GM18505 (cell line): ENCODE results near the gene MLLT6.

Source experiments
- ATAC-seq: cut with Tn5 transposase; IDR thresholded peaks from one replicate; pipeline ENCODE4 v1.9.1; 2021; ENCODE audit not compliant: unreplicated experiment
- POLR2A ChIP-seq: IDR thresholded peaks from 4 replicates; pipeline ENCODE4 v1.6.1; 2011; ENCODE audit warnings: borderline replicate concordance; ENCODE audit not compliant: insufficient read depth, insufficient read length; ENCODE audit errors: extremely low read depth

Gene MLLT6

DNA sequence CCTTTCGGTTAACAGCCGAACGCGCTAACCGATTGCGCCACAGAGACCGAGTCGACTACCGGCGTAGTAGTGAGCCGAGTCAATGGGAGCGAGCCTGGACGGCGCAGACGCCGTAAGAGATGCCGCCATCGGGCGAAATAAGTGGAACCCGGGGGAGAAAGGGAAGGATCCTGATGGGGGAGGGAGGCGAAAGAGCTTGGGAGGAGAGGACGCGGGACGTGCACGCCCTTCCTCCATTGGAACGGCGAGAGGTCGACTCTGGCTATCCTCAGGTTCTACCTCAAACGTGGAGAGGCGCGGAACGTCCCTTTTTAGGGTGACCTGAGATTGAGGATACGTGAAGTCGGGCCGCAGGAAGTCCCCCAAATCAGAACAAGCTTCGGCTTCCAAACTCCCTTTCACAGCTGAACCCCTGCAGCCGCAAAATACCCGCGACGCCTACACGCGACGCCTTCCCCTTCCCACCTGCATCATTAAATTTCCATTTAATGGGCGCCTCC lies 46.8 kb downstream of the MLLT6 start:
- TF ChIP-seq POLR2A, result no peak
- peak; percentile 36 for ATAC-seq

- peak; percentile 73 for TF ChIP-seq POLR2A
- peak; percentile 77 for ATAC-seq
Observed at GRCh38 chr17:38752308-38753070, 47.4 kb downstream of the MLLT6 start, which contains the start of gene PSMB3. Gene PSMB3, plus strand, starts transcription at chr17:38752741. Its CDS starts 86 bp downstream, at chr17:38752827.

DNA sequence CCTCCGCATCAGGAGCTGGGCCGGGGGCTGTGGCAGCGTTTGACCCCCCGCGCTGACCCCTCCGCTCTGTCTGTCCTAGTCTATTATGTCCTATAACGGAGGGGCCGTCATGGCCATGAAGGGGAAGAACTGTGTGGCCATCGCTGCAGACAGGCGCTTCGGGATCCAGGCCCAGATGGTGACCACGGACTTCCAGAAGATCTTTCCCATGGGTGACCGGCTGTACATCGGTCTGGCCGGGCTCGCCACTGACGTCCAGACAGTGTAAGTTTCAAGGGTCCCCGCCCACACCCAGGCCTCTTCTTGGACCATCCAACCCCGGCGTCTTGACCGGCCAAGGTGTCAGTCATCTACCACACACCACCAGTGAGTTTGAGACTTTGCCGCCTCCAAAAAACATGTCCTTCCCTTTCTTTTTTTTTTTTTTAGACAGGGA lies 48.0 kb downstream of the MLLT6 start:
- TF ChIP-seq POLR2A, result no peak
- ATAC-seq, result no peak

- no peak for ATAC-seq
- TF ChIP-seq POLR2A, result no peak
Observed at GRCh38 chr17:38761612-38762011, 56.5 kb downstream of the MLLT6 start.

DNA sequence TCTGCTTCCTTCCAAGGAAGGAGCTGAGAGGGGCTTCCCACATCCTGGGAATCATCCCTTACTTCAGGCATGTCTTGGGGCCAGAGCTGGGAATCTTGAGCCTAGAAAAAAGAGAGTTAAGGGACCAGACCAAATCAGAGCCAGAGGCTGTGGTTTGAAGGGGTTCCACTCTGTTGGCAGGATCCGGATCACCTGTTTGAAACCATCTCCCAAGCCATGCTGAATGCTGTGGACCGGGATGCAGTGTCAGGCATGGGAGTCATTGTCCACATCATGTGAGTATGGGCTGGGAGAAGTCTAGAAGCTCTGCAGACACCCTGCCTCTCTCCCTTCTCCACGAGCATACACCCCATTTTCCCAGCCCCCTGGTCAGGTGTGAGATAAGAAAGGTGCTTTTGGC lies 57.2 kb downstream of the MLLT6 start:
- TF ChIP-seq POLR2A, result no peak
- ATAC-seq, result no peak

- TF ChIP-seq POLR2A, result no peak
- ATAC-seq, result no peak
Observed at GRCh38 chr17:38766341-38766740, 61.3 kb downstream of the MLLT6 start.

DNA sequence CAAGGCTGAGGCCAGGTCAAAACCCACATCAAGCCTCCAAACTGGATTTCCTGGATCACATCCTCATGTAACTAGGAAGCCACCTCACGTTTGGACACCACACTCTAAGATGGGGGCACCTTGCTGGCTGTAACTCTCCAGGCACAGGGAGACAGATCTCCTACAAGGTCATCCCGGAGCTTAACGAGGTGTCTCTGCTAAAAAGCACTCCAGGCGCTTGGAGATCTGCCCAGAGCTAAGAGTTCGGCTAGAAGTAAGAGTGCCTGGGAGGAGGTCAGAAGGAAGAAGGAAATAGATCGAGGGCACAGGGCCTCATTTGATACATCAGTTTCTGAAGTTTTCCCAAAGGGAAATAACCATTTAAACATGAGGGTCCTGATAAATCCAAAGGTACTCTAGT lies 63.3 kb downstream of the MLLT6 start:
- ATAC-seq, result no peak
- TF ChIP-seq POLR2A, result no peak

DNA sequence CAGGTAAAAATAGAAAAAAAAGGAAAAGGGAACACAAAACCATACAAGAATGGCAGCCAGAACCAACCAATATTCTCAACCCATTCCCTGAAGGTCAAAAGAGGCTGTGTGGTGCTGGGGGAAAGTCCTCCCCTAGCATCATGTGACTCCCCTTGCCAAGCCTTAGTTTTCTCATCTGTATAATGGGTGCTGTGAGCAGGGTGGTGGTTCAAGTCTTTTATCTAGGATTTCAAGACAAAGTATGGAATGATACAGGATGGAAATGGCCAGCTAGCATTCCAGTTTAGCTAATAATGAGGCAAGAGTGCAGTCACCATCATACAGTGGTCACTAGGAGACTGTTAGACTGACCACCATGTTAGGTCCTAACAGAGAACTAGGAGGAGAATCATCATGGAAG lies 68.2 kb downstream of the MLLT6 start:
- no peak for ATAC-seq
- no peak for TF ChIP-seq POLR2A

DNA sequence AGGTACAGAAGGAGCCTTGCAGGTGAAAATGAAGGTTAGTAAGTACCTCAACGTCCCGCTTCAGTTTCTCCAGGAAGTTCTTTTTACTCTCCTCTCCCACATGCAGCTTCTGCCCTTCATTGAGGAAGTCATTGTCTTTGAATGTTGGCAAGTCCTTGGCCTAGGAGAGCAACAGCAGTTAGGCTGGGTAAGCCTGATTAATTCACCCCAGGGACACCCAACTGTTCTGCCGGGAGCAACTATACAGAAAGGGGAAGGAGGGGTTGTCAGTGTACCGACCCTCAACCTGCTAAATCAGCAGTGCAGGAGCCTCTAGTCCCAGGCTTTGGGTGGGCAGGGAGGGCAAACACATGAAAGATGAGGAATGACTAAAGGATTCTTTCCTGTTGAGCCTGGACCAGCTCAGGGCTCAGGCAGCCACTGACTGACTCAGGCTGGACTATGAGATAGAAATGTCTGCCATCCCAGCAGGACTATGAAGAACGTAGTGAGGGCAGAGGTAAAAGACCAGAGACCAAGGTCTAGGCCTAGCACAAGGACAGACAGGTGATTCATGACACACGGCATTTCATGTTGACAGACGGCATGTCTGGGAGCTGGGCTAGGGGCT lies 72.7 kb downstream of the MLLT6 start:
- no peak for ATAC-seq
- no peak for TF ChIP-seq POLR2A
